ENCODE measurements around the gene LAG3.
A peak's percentile ranks its signal among the peaks of the same experiment; 100 is the strongest.

The LAG3 gene

GRCh38 chr12:6753772-6754356, 18.5 kb upstream of the LAG3 start:
- no peak for DNase-seq

DNA sequence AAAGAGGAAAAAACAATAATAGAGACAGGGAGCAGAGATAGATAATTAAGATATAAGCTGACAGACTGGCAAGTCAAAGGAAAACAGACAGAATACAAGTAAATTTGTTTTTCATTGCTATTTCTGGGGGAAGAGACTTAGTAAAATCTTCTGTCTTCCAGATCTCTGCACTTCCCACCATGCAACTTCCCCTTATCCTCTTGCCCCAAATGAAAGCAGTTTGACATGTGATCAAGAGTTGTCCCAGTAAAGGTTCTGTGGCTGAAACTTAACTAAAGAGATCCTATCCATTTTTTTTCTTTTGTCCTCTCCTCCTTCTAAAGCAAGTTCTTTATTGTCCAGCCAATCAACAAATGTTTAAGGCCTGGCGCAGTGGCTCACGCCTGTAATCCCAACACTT, 17.9 kb upstream of the LAG3 start:
- no peak for DNase-seq

- DNase-seq, result no peak
These were observed 15.2 kb upstream of the LAG3 start for GRCh38 chr12:6757028-6757690.

- DNase-seq, result no peak
These were observed 13.7 kb upstream of the LAG3 start for GRCh38 chr12:6758506-6759095.

- no peak for DNase-seq
These were observed 12.6 kb upstream of the LAG3 start for GRCh38 chr12:6759741-6760140.

DNA sequence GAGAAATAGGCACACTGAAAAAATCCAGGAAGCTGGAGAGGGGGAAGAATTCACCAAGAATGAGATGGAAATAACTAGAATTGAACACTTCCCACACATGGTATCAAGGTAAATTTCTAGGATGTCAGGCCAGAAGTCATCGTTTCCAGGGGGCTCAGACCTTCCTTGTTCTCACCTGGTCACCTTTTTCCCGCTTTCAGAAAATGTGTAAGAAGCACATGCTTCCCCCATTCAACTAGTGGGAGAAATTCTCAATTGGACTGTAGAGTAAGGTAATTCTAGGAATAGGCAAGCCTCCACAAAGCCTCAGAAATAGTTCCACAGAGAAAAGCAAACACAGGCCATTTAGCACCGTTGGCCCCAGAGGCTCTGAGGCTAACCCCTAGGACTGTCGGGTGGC, 8.9 kb upstream of the LAG3 start:
- DNase-seq, result no peak

GRCh38 chr12:6764011-6764828, 8.1 kb upstream of the LAG3 start:
- peak; percentile 98 for DNase-seq

- DNase-seq, result peak; percentile 8
These were observed 7.2 kb upstream of the LAG3 start for GRCh38 chr12:6765048-6765633.

GRCh38 chr12:6765634-6766581, 6.4 kb upstream of the LAG3 start, which contains the start of gene PTMS:
Gene PTMS (plus strand): TSS chr12:6766363. CDS start chr12:6766706, 343 bp downstream.
- peak; percentile 82 for DNase-seq

GRCh38 chr12:6766651-6767349, 5.5 kb upstream of the LAG3 start:
- peak; percentile 65 for DNase-seq

- DNase-seq, result no peak
These were observed 4.7 kb upstream of the LAG3 start for GRCh38 chr12:6767353-6768319.

DNA sequence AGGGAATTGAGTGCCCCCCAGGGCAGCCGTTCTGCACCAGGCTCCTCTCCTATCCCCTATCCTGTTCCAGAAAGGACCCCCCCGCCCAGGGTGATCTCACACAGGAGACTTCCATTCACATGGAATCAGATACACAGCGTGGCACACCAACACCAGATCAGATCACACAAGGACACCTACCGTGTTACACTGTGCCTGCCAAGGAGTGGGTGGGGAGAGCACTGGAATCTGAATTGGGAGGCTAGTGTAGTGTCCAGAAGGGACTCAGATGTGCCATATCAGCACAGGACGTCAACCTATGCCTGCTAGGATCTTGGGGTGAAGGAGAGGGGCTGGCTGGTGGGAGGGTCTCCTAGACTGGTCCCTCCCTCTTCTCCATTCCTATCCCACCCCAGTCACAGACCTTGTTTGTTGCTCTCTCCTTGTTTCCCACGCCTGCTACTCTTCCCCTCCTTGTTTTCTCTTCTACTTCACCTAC, 3.8 kb upstream of the LAG3 start:
- DNase-seq, result no peak

DNA sequence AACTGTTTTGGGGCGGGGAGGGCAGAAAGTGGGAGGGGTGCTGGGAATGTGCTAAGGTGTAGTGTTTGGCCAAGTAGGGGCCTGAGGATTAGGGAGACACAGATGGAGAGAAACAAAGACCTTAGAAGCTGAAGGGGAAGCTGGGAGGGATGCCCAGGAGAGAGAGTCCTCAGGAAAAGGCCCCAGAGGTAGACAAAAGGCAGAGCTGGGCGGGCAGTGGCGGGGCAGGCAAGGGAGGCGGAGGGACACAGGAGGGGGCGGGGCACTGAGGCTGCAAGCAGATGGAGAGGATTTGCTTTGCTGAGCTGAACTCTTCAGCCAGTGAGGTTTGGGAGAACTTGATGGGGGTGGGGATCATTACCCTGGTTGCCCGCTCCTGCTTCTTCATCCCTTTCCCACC, 3.3 kb upstream of the LAG3 start:
- no peak for DNase-seq

GRCh38 chr12:6769666-6770065, 2.7 kb upstream of the LAG3 start:
- no peak for DNase-seq

DNA sequence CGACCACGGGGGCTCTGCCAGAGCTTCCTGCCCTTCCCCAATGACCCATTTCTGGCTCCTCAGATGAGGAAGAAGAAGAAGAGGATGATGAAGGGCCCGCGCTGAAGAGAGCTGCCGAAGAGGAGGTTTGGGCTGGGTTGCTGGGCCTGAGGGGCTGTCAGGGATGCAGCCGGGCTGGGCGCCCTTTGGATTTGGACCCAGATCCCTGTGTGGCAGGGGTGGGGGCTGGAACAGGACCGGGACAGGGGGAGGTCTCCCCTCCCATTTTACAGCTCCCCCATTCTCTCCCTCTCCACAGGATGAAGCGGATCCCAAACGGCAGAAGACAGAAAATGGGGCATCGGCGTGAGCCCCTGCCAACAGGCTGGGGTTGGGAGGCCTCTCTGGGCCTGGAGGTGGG, 2.2 kb upstream of the LAG3 start:
- DNase-seq, result no peak

- DNase-seq, result no peak
These were observed 1.7 kb upstream of the LAG3 start for GRCh38 chr12:6770600-6770999.

DNA sequence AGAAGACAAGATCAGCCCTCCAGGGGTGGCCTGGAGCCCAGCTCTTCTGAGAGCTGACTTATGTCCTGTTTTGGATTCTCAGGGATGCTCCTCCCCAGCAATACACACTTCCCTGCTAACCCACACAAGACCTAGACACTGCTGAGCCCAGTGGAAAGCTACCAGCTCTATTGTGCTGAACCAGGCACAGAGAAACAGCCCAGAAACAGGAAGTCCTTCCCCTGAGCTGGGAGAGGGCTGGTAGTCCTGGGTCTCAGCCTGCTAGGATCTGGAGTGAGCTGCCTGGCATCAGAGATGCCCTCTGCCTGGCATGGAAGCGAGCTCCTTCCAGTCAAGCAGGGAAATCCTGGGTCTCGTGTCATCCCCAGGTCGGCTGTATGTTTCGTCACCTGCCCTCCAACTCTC, 1.2 kb upstream of the LAG3 start:
- DNase-seq, result no peak

GRCh38 chr12:6771509-6772330, 600 bp upstream of the LAG3 start:
- no peak for DNase-seq

Measured in NCI-H2029 (cell line).